Measurements from ENCODE around the gene LINC00237. TPM values are rescaled to one million over a fixed set of nuclear protein-coding genes. Genes with fewer than 3 reads are reported as not detected.

Gene LINC00237
- total RNA-seq, 1 donor from 2014 or later: not detected

DNA sequence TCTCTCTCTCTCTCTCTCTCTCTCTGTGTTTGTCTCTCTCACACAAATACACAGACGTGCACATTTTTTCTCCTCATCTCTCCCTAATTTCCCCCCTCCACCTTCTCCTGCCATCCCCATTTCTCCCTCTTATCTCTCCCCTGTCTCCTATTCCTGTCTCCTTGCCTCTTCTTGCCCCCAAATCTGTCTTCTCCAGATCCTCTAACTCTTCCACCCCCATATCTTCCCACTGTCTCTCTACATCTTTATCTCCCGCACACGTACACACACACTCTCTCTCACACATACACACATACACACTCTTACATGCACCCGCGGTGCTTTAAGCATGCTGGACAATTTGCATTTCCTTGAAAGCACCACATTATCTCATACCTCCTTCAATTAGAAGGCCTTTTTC is 35.7 kb upstream of the LINC00237 start:
- intact Hi-C loops (cut with DNase I): no loop called here
- Histone ChIP-seq H3K4me1 (no peaks in the 10 kb centered on the region), H3K4me3 (no peak overlapping the region), H3K36me3 (peaks cover 0 to 11% of the 10 kb centered on the region in 2 donors), H3K9me3 (no peaks in the 10 kb centered on the region), H3K27me3 (no peaks in the 10 kb centered on the region), H3K27ac (no peak overlapping the region)
- DNase-seq (ENCODE audit: extremely low spot score in 2 of 2): no peak
- no peak for TF ChIP-seq POLR2A (IDR thresholded peaks at IDR 0.05)
- TF ChIP-seq, protein P1, sequence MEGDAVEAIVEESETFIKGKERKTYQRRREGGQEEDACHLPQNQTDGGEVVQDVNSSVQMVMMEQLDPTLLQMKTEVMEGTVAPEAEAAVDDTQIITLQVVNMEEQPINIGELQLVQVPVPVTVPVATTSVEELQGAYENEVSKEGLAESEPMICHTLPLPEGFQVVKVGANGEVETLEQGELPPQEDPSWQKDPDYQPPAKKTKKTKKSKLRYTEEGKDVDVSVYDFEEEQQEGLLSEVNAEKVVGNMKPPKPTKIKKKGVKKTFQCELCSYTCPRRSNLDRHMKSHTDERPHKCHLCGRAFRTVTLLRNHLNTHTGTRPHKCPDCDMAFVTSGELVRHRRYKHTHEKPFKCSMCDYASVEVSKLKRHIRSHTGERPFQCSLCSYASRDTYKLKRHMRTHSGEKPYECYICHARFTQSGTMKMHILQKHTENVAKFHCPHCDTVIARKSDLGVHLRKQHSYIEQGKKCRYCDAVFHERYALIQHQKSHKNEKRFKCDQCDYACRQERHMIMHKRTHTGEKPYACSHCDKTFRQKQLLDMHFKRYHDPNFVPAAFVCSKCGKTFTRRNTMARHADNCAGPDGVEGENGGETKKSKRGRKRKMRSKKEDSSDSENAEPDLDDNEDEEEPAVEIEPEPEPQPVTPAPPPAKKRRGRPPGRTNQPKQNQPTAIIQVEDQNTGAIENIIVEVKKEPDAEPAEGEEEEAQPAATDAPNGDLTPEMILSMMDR (IDR thresholded peaks at IDR 0.05): no peak
- TF ChIP-seq POLR2AphosphoS5 (IDR thresholded peaks at IDR 0.05; ENCODE audit: insufficient read depth in 1 of 2, low read depth in 1 of 2): no peak

DNA sequence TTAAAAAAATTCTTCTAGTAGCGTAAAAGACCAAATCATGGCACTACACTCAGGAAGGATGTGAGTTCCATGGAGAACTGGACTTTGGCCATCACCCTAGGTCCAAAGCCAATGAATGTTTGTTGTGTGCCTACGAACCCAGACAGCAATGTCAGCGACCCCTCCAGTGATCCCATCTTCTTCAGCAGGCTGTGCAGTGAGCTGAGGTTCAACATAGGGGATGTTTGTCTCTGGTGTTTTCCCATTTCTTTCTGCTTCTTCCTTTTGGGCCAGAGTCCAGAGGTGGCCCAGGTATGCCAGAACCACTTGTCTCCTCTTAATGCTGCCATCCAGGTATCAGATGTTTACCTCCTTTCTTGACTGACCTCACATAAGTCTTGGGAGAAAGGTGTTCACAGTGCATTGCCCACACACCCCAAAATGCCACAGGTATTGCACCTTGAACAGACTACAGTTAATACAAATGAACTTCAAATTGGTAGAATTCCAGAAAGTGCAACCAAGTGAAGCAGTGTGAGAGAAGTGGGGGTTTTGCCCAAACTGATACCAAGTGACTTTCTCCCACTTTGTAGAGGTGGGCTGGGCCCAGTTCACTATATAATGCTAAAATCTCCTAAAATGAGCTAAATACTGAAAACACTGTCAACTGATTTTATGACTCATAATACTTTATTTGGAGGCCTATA is 33.9 kb upstream of the LINC00237 start:
- Histone ChIP-seq H3K27me3 (no peaks in the 10 kb centered on the region), H3K4me1 (no peaks in the 10 kb centered on the region), H3K4me3 (no peak overlapping the region), H3K27ac (no peak overlapping the region), H3K36me3 (peaks cover 0 to 11% of the 10 kb centered on the region in 2 donors), H3K9me3 (no peaks in the 10 kb centered on the region)
- no peak for DNase-seq (ENCODE audit: extremely low spot score in 2 of 2)
- intact Hi-C loops (cut with DNase I): no loop called here
- TF ChIP-seq POLR2A (IDR thresholded peaks at IDR 0.05) (no peak), POLR2AphosphoS5 (IDR thresholded peaks at IDR 0.05; ENCODE audit: insufficient read depth in 1 of 2, low read depth in 1 of 2) (no peak)
- TF ChIP-seq, protein P1 (IDR thresholded peaks at IDR 0.05): no peak

GRCh38 chr20:21137078-21137477 is 30.9 kb upstream of the LINC00237 start:
- no peak for DNase-seq (ENCODE audit: extremely low spot score in 2 of 2)
- Histone ChIP-seq H3K4me1 (no peaks in the 10 kb centered on the region), H3K27ac (no peak overlapping the region), H3K36me3 (peaks cover 0 to 21% of the 10 kb centered on the region in 2 donors), H3K4me3 (no peak overlapping the region), H3K9me3 (no peaks in the 10 kb centered on the region), H3K27me3 (no peaks in the 10 kb centered on the region)
- intact Hi-C loops (cut with DNase I): no loop called here
- TF ChIP-seq POLR2A (IDR thresholded peaks at IDR 0.05) (no peak), POLR2AphosphoS5 (IDR thresholded peaks at IDR 0.05; ENCODE audit: insufficient read depth in 1 of 2, low read depth in 1 of 2) (no peak)
- TF ChIP-seq, protein P1 (IDR thresholded peaks at IDR 0.05): no peak

DNA sequence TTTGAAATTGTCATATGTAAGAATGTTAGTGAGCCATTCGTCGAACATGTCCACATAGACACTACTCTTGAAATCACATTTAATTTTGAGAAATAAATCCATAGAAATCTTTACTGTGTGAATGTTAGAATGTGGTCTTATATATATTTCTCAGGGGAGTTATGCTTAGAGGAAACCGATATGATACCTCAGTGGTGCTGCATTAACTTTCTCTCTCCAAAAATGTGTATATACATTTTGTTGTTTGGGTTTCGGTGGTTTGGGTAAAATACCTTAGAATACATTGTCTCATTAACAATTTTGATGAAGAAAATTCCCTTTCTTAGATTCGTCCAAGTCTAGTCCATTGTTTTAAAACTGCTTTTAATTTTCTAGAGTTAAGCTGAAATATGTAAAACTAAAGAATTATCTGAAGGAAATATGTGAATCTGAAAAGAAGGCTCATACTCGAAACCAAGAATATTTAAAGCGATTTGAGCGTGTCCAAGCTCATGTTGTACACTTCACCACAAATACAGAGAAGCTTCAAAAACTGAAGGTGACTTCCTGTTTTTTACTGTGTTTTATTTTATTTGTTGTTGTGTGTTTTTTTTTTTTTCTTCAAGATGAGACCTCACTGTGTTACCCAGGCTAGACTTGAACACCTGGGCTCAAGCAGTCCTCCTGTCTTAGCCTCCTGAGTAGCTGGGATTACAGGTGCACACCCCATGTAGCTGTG is 30.0 kb upstream of the LINC00237 start:
- Histone ChIP-seq H3K27me3 (no peaks in the 10 kb centered on the region), H3K27ac (no peak overlapping the region), H3K9me3 (no peaks in the 10 kb centered on the region), H3K36me3 (peaks cover 0 to 13% of the 10 kb centered on the region in 2 donors), H3K4me3 (no peak overlapping the region), H3K4me1 (no peaks in the 10 kb centered on the region)
- intact Hi-C loops (cut with DNase I): no loop called here
- no peak for TF ChIP-seq POLR2A (IDR thresholded peaks at IDR 0.05)
- TF ChIP-seq, protein P1 (IDR thresholded peaks at IDR 0.05): no peak
- TF ChIP-seq POLR2AphosphoS5 (IDR thresholded peaks at IDR 0.05; ENCODE audit: insufficient read depth in 1 of 2, low read depth in 1 of 2): no peak
- no peak for DNase-seq (ENCODE audit: extremely low spot score in 2 of 2)
